Activated naive CD8-positive, alpha-beta T cell treated with anti-CD3 and anti-CD28 coated beads, Interleukin-2, amount 50 U/mL, for 24 hours (primary cell): ENCODE results near the gene SLC2A4.
"Not testable (repeated sequence)": the region's sequence is repeated elsewhere in the genome, so short reads cannot be mapped to it uniquely, and the experiment has no call there.

ENCODE experiments used
- ATAC-seq: fragments of 150-1000 bp; cut with Tn5 transposase; one replicate; pipeline ENCODE4 v1.10.0; 2021
- DNase-seq: peaks from one replicate; pipeline ENCODE4 v3.0.0; 2021
- H3K27ac Mint-ChIP-seq: one replicate; pipeline ENCODE4 v1.8.0; 2021; ENCODE audit warnings: mild to moderate bottlenecking, mixed read lengths
- H3K27me3 Mint-ChIP-seq: one replicate; pipeline ENCODE4 v1.8.0; 2021; ENCODE audit warnings: mixed read lengths
- H3K36me3 Mint-ChIP-seq: one replicate; pipeline ENCODE4 v1.8.0; 2021; ENCODE audit warnings: low read depth, mixed read lengths
- H3K4me1 Mint-ChIP-seq: one replicate; pipeline ENCODE4 v1.8.0; 2021; ENCODE audit warnings: mixed read lengths
- H3K4me3 Mint-ChIP-seq: one replicate; pipeline ENCODE4 v1.8.0; 2021; ENCODE audit warnings: mild to moderate bottlenecking, moderate library complexity, mixed read lengths
- H3K9me3 Mint-ChIP-seq: one replicate; pipeline ENCODE4 v1.8.0; 2021; ENCODE audit warnings: mixed read lengths

Gene SLC2A4

DNA sequence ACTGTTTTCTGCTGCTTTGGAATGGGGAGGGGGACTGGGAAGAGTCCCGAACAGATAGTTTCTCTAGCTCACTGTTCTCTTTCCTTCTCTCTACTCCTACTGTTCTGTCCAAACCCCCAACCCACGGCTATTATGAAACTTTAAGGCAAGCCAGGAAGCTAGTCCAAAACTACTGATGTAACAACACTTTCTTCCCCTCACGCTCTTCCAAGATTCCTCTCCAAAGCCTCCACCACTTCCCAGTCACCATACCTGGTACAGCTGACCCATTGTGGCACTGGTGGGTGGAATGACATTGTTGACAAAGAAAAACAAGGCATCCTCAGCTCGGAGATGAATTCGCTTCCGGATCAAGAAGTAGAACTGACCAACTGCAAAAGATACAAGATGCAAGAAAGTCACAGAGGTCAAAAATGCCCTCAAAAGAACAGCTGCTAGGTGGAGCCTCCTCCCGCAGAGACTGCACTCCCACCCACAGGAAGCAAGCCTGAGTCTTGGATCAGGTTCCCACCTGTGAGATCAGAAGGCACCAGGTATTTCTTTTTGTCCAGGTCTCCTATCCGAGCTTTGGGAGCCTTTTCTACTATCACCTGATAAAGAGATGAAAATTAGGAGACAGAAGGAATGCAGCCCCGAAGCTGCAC is 40.3 kb upstream of the SLC2A4 start:
- Mint-ChIP-seq H3K9me3 (no peaks in the 10 kb centered on the region), H3K27me3 (peaks cover 1% of the 10 kb centered on the region), H3K4me3 (peak overlapping the region; percentile 88), H3K36me3 (peaks cover 32% of the 10 kb centered on the region), H3K4me1 (peaks cover 48% of the 10 kb centered on the region), H3K27ac (peak overlapping the region; percentile 97)
- DNase-seq (no peak), ATAC-seq (no peak)

DNA sequence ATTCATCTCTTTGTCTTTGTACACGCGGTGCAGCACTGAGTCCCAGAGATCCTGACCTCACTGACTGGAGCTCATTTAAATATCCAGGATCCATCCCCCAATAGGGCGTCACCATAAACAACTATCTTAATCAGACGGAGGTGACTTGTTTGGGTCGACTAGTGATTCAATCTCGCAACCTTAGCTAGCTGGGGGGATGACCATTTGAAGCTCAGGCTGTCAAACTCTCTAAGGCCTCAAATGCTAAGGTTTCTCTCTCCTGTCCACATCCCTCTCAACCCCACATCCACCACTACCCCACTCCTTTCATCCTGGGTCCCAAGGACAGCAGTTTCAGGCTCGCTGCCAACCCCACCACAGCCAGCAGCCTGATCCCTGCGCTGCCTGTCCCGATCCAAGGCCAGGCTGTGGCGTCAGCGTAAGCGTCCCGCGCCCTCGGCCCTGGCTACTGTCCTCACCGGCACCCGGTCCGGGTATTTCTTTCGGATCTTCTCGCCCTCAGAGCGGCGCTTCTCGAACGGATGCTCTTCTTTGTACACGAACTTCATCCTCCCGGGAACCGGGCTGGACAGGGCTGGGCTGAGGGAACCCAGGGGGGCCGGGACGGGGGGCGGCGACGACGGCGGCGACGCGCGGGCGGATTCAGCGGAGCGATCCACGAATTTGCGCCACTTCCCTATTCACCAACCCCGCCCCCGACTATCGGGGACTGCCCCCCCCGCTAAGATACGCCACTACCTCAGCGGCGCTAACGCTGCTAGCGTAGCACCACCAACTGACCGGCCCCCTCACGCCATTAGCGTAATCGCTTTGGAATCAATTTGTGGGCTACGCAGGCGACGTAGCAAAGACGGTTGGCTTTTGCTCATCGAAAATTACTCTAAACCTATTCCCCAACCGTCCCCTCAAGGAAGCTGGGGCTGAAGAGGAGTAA is 39.5 kb upstream of the SLC2A4 start, which contains the start of gene GABARAP:
Gene GABARAP, minus strand, starts transcription at position 667 of the 934 bp plus-strand sequence. Its CDS starts 119 bp downstream, at position 548.
- peak within 1 kb of the TSS; percentile 97 for H3K27ac Mint-ChIP-seq
- H3K9me3 Mint-ChIP-seq: no peaks in the 10 kb centered on the region
- ATAC-seq (peak; percentile 9), DNase-seq (peak; percentile 94)
- peaks cover 1% of the 10 kb centered on the region for H3K27me3 Mint-ChIP-seq
- H3K36me3 Mint-ChIP-seq: peaks cover 34% of the 10 kb centered on the region
- peaks cover 44% of the 10 kb centered on the region for H3K4me1 Mint-ChIP-seq
- H3K4me3 Mint-ChIP-seq: peak within 1 kb of the TSS; percentile 88

DNA sequence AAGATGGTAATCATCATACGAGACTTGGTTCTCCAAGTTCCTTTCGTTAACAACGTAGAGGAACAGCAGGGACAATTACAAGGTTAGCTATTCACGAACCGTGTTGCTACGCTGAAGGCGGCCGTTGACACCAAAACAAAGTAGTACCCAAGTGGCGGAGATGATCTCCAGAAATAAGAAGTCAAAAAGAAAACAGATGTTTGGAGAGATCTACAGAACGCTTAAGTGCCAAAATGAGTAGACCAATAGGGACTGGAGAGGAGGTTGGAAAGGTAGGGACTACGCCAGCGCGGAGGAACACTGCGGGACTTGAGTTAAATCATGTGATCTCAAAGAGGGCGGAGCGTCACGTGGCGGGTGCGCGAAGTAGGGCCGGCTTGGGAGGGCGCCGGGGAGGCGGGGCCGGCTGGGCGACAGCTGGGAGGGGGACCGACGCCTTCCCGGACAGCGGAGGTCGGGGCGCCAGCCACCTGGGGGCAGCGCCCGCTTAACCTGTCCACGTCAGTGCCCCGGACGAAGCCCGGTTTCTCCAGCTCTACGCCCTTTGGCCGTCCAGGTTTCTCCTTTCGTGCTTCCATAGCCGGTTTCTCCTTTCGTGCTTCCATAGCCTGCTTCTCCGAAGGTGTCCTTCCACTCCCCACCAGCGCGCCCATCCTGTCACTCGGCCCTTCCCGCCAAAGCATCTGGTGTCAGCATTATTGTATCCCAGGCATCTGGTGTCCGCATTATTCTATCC is 38.6 kb upstream of the SLC2A4 start:
- peaks cover 1% of the 10 kb centered on the region for H3K27me3 Mint-ChIP-seq
- no peaks in the 10 kb centered on the region for H3K9me3 Mint-ChIP-seq
- DNase-seq (peak; percentile 93), ATAC-seq (peak; percentile 51)
- peaks cover 35% of the 10 kb centered on the region for H3K36me3 Mint-ChIP-seq
- peak overlapping the region; percentile 88 for H3K4me3 Mint-ChIP-seq
- peak overlapping the region; percentile 97 for H3K27ac Mint-ChIP-seq
- H3K4me1 Mint-ChIP-seq: peaks cover 40% of the 10 kb centered on the region

DNA sequence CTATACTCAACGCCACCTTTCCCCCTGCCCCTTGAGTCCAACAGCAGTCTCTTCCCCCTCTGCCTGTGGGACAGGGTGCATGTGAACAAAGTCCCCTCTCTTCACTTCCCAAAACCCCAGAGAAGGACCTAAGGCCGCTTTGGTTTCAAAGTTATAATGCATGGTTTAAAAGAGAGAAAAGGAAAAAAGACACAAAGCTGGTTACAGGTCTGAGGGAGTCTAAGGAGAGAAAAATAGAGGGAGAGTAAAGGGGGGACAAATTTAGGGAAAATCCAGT is 38.1 kb upstream of the SLC2A4 start:
- DNase-seq (no peak), ATAC-seq (no peak)
- Mint-ChIP-seq H3K9me3 (no peaks in the 10 kb centered on the region), H3K27me3 (peaks cover 1% of the 10 kb centered on the region), H3K36me3 (peaks cover 35% of the 10 kb centered on the region), H3K4me1 (peaks cover 40% of the 10 kb centered on the region), H3K27ac (peak overlapping the region; percentile 97), H3K4me3 (peak overlapping the region; percentile 88)

DNA sequence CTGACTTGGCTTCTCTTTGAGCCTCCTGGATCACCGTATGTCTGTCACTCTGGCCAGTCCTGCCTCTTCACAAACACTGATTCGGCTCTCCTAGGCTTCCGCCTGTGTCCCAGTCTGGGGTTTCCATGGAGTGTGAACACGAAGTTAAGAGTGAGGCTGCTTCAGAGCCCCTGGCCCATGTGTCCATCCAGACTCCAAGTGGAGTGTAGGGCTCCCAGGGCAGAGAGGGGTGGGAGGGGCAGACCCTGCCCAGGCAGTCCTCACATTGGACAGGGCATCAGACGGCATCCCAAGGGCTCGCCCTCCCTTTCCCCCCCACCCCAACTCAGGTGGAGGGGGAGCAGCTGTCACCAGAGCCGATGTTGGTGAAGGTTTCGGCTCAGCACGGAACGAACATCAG is 37.7 kb upstream of the SLC2A4 start:
- DNase-seq, H3K4me3 Mint-ChIP-seq, H3K9me3 Mint-ChIP-seq, H3K27me3 Mint-ChIP-seq, ATAC-seq: not testable (repeated sequence)
- peaks cover 38% of the 10 kb centered on the region for H3K36me3 Mint-ChIP-seq
- H3K4me1 Mint-ChIP-seq: peaks cover 45% of the 10 kb centered on the region
- peak overlapping the region; percentile 53 for H3K27ac Mint-ChIP-seq

DNA sequence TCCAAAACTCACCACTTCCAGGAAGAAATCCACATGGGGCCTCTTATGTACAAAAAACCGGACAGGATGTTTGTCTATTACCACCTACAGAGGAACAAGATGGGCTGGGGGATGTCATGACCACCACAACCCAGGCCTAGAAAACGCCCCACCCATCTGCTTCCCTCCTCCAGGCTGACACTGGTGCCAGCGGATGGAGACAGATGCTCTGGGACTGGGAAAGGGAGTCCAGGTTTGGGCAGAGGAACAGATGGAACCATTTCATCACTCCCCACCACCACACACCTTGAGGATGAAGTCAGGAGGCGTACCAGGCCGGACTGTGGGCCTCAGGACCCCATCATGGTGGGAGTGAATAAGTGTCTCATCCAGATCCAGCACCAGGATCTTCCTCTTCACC is 34.7 kb upstream of the SLC2A4 start:
- H3K36me3 Mint-ChIP-seq: peaks cover 31% of the 10 kb centered on the region
- H3K4me1 Mint-ChIP-seq: peaks cover 41% of the 10 kb centered on the region

DNA sequence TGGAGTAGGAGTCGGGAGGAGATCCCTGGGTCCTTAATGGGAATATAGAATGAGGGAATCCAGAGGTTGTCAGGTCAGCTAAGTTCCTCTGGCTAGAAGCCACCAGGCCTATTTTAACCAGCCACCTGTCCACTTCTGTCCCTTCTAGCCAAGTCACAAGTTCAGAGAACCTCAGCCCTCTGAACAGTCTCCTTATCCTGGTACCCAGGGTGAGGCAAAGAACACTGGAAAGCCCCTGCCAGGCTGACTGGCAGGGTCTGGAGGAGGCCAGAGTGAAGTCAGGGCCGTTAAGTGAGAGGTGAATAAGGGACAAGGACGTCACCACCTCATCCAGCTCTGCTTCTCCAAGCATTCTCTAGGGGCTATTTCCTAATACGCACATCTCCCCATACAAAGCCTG is 32.7 kb upstream of the SLC2A4 start:
- Mint-ChIP-seq H3K9me3 (no peaks in the 10 kb centered on the region), H3K36me3 (peaks cover 32% of the 10 kb centered on the region), H3K27me3 (peaks cover 2% of the 10 kb centered on the region), H3K27ac (peak overlapping the region; percentile 77), H3K4me3 (peak overlapping the region; percentile 99), H3K4me1 (peaks cover 48% of the 10 kb centered on the region)
- ATAC-seq (no peak), DNase-seq (no peak)

More for the DNA sequence above, 34.7 kb upstream of the SLC2A4 start:
- H3K27ac Mint-ChIP-seq: no peak overlapping the region
- peaks cover under 1% of the 10 kb centered on the region for H3K27me3 Mint-ChIP-seq
- no peak overlapping the region for H3K4me3 Mint-ChIP-seq
- H3K9me3 Mint-ChIP-seq: no peaks in the 10 kb centered on the region
- ATAC-seq: no peak
- no peak for DNase-seq

DNA sequence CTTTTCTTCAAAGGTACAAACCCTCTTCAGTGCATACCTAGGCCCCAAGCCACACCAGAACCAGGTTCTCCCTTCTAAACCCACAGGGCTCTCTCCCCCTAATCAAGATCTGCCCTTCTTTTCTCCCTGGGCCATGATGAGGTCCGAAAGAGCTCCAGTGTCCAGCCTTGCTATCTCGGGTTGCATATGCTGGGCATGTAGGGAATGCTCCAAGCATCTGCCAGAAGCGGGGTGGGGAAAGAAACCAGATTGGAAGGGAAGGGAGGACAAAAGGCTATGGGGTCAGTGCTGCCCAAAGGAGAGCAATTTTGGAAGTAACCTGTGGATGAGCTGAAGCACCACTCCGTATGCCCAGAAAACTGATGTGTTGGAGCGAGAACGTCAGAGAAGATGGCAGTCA is 32.3 kb upstream of the SLC2A4 start:
- no peak for DNase-seq
- Mint-ChIP-seq H3K9me3 (no peaks in the 10 kb centered on the region), H3K4me1 (peaks cover 52% of the 10 kb centered on the region), H3K4me3 (peak overlapping the region; percentile 99), H3K36me3 (peaks cover 35% of the 10 kb centered on the region), H3K27me3 (peaks cover 2% of the 10 kb centered on the region), H3K27ac (peak overlapping the region; percentile 77)
- no peak for ATAC-seq

DNA sequence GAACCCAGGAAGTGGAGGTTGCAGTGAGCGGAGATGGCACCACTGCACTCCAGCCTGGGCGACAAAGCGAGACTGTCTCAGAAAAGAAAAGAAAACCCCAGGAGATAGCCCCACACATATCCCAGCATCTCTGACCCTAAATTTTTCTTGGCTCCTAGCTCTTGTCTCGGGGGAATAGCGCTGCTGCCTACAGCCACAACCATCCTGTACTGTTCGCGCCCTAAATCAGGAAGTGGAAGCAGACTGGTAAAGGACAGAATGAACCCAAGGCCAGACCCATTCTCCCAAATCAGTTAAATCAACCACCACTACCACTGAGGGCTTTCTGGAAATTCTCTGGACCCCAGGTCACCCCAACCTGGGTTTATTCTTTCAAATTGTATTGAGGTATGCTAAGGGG is 31.7 kb upstream of the SLC2A4 start:
- H3K4me3 Mint-ChIP-seq: peak overlapping the region; percentile 99
- H3K9me3 Mint-ChIP-seq: no peaks in the 10 kb centered on the region
- DNase-seq: no peak
- H3K27me3 Mint-ChIP-seq: peaks cover 2% of the 10 kb centered on the region
- H3K4me1 Mint-ChIP-seq: peaks cover 55% of the 10 kb centered on the region
- H3K27ac Mint-ChIP-seq: peak overlapping the region; percentile 94
- no peak for ATAC-seq
- H3K36me3 Mint-ChIP-seq: peaks cover 34% of the 10 kb centered on the region

DNA sequence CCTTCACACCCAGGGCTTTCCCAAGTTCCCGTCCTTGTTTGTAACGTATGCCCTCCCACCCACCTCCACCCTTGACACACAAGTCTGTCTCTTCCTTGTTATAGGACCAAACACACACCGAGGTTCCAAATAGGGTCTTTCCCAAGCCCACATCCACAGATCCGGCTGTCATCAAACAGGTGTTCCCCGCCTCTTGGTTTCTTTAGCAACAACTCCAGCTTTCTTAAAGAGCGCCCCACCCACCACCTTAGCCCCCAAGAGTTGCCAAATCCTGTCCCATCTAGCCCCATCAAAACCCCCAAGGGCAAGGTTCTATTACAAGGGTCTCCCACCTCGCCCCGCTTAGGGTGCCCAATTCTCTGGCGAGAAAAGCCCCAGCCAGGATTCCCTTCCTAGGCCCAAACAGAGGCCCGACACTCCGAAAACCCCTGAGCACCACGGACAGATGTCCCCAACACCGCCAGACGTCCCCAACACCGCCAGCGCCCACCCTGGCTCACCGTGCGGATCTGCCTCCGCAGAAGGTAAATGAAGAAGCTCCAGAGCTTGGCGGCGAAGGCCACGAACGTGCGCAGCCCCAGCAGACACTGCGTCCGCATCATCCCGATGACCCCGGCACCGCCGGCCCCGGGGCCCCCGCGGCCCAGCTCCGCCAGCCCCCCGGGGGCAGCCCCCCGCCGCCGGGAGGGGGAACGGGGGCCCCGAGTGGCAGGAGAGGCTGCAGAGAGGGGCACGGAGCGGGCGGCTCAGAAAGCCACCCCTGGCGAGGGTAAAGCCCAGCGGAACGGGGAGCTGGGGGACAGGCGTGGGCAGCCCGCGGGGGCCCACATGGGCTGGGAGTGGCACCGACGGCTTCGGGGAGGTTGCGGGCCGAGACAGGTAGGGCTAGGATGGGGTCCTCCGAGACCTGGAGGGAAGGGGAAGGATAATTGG is 30.6 kb upstream of the SLC2A4 start:
- Mint-ChIP-seq H3K9me3 (no peaks in the 10 kb centered on the region), H3K27ac (peak overlapping the region; percentile 94), H3K4me3 (peak overlapping the region; percentile 99), H3K36me3 (peaks cover 38% of the 10 kb centered on the region), H3K27me3 (peaks cover 2% of the 10 kb centered on the region), H3K4me1 (peaks cover 56% of the 10 kb centered on the region)
- DNase-seq: peak; percentile 37
- peak; percentile 2 for ATAC-seq

DNA sequence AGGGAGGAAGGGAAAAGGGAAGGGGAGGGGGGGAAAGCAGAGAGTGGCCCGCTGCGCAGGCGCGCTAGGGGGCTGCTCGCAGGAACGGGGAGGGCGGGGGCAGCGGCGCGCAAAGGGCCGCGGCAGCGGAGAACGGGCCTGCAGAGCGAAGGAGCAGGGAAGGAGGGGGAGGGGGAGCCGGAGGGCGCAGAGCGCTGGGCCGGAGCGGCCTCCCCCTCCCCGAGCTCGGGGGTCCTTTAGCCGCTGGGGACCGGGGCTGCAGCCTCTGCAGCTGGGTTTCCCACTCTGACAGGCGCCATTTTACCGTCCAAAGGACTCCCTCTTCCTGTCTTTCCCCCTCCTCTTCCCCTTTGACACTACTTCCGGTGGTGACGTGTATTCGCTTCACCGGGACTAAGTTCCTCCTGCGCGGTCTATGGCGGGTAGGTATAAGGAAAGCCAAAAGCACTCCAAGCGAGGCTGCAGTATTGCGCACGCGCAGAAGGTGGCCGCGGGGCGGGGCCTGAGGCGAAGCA is 29.8 kb upstream of the SLC2A4 start, which contains the start of gene CTDNEP1:
Gene CTDNEP1, minus strand, starts transcription at position 74 of the 515 bp plus-strand sequence. CDS start 438 bp downstream, outside the sequence.
- H3K4me3 Mint-ChIP-seq: peak within 1 kb of the TSS; percentile 99
- DNase-seq (peak; percentile 76), ATAC-seq (peak; percentile 97)
- H3K27me3 Mint-ChIP-seq: peaks cover 2% of the 10 kb centered on the region
- peaks cover 54% of the 10 kb centered on the region for H3K4me1 Mint-ChIP-seq
- H3K27ac Mint-ChIP-seq: peak within 1 kb of the TSS; percentile 98
- H3K36me3 Mint-ChIP-seq: peaks cover 35% of the 10 kb centered on the region
- H3K9me3 Mint-ChIP-seq: no peaks in the 10 kb centered on the region

DNA sequence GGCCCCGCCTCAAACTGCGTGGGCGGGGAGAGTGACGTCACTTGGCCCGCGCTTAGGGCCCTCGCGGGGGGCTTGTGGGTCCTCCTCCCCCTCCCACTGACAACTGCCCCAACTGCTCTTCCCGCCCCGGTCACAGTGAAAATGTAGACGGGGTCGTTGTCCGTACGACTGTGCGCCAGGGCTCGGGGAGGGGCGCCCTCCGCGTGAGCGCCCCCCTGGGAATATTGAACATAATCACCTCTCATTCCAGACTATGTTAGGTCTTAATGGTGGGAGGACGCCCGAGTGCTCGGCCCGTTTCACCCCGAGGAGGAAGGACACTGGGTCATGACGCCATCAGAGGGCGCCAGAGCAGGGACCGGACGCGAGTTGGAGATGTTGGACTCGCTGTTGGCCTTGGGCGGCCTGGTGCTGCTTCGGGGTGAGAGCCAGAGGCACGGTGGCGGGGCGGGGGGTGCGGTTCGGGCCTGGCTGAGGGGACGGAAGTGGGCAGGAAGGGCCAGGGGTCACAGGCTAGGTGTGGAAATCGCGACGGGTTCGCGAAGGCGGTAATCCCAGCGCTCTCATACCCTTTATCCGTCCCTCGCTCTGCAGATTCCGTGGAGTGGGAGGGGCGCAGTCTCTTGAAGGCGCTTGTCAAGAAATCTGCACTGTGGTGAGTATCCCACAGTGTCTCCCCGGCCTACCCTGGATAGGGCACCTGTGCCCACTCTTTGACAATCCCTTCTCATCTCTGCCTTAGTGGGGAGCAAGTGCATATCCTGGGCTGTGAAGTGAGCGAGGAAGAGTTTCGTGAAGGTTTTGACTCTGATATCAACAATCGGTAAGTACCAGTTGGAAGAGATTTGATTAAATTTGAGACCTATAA is 29.1 kb upstream of the SLC2A4 start, which contains the start of gene ELP5:
Gene ELP5, plus strand, starts transcription at position 40 of the 868 bp plus-strand sequence. Its CDS starts 336 bp downstream, at position 376.
- H3K27ac Mint-ChIP-seq: peak within 1 kb of the TSS; percentile 98
- H3K9me3 Mint-ChIP-seq: no peaks in the 10 kb centered on the region
- H3K36me3 Mint-ChIP-seq: peaks cover 35% of the 10 kb centered on the region
- ATAC-seq (peak; percentile 66), DNase-seq (peak; percentile 99)
- peaks cover 2% of the 10 kb centered on the region for H3K27me3 Mint-ChIP-seq
- H3K4me3 Mint-ChIP-seq: peak within 1 kb of the TSS; percentile 99
- peaks cover 53% of the 10 kb centered on the region for H3K4me1 Mint-ChIP-seq
